ENCODE data around the gene PGAM1. TPM values are rescaled to one million over a fixed set of nuclear protein-coding genes. Genes with fewer than 3 reads are reported as not detected.

Gene PGAM1
- total and polyA plus RNA-seq, 2 of the 4 experiments (the other 2 are of a cell fraction) = 686 to 841 TPM

DNA sequence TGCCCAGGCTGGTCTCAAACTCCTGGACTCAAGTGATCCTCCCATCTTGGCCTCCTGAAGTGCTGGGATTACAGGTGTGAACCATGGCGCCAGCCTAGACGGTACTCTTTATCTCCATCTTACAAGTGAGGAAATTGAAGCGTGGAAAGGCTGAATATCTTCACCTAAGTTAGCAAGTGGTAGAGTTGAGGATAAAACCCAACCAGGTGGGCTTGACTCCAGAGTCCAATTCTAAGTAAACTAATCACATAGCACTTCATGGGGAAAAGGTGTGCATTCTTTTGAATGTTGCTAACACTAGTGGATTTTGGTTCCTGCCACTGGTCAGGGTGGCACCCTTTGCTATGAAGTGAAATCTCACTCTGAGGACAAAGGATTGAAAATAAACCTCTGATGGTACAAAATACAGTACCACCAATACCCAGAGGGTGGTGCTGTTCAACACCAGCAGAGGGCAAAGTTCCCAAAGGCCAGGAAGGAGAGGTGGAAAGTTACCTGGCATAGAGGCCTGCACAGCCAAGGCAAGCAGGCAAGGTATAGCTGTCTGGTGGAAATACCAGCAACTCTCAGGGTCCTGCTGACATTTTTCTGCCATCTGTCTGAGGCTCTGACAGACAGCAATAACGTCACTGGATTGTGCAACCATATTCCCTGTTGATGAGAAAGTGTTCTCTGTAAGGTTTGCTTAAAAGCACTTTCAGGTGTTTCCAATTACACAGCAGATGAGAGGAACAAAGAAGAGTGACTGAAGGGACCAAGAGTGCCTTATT, 37.6 kb downstream of the PGAM1 start:
- no peak overlapping the region for H2BK15ac ChIP-seq (ENCODE audit: low read depth, low read length)

More for the DNA sequence above, 37.6 kb downstream of the PGAM1 start:
- H2AK9ac ChIP-seq (replicated peaks; ENCODE audit: low read depth, low read length, poor library complexity) = peak overlapping the region; percentile 83
- no peaks in the 10 kb centered on the region for H3K27me3 ChIP-seq (ENCODE audit: control insufficient read depth, insufficient read depth, low read length)
- no peak overlapping the region for H2AFZ ChIP-seq (replicated peaks; ENCODE audit: low read length, poor library complexity)
- in situ Hi-C loops (cut with MboI; ENCODE audit: low sequenced_read_pairs) (loop anchor here (5.0 kb wide), 1 partner anchor 89 kb away; no protein-coding TSS in a partner anchor), intact Hi-C loops (cut with micrococcal nuclease) (loop anchor here (1.0 to 2.0 kb wide), 4 partner anchors 90 to 268 kb away; no protein-coding TSS in a partner anchor), dilution Hi-C loops (cut with HindIII; ENCODE audit: low sequenced_read_pairs, unreplicated experiment) (no loop called here)
- no peak overlapping the region for H4K8ac ChIP-seq (ENCODE audit: low read depth in 2 of 2, low read length in 2 of 2)
- H3K27ac ChIP-seq (ENCODE audit: insufficient read depth, low read length) = no peak overlapping the region
- H3K4me1 ChIP-seq (ENCODE audit: control insufficient read depth, insufficient read depth, low read length) = peaks cover 9% of the 10 kb centered on the region
- peak; percentile 69 for DNase-seq
- H4K5ac ChIP-seq (ENCODE audit: low read depth, low read length) = no peak overlapping the region
- H4K91ac ChIP-seq (ENCODE audit: insufficient read depth, low read depth, low read length) = no peak overlapping the region
- H3K9me1 ChIP-seq (ENCODE audit: insufficient read depth, low read length) = no peaks in the 10 kb centered on the region
- no peak overlapping the region for H3K4me3 ChIP-seq (ENCODE audit: insufficient read depth, low read depth, low read length)
- ATAC-seq (ENCODE audit: low read depth) = peak; percentile 67
- H3K9ac ChIP-seq (ENCODE audit: low read depth, low read length) = no peak overlapping the region
- H2BK20ac ChIP-seq (ENCODE audit: low read depth, low read length) = no peak overlapping the region
- no peak overlapping the region for H2AK5ac ChIP-seq (ENCODE audit: low read depth, low read length)
- WGBS, 2 experiments (ENCODE audit: extremely low coverage in 2 of 2, insufficient read length in 1 of 2) = no CpG with 5 or more reads among the region's 4 CpGs
- peaks cover 12 to 22% of the 10 kb centered on the region in 2 experiments; a peak in 3 of 4 replicates for H3K79me1 ChIP-seq (ENCODE audit: low read depth in 1 of 2, low read length in 2 of 2)
- no TSS peak for BruUV-seq (replicated peaks)
- H3K18ac ChIP-seq (ENCODE audit: low read depth, low read length) = no peak overlapping the region
- no peak overlapping the region for H3K23ac ChIP-seq (ENCODE audit: low read depth, low read length)
- H3K4me2 ChIP-seq (ENCODE audit: low read depth, low read length) = no peak overlapping the region
- H3K9me3 ChIP-seq (ENCODE audit: control insufficient read depth, insufficient read depth, low read length) = no peaks in the 10 kb centered on the region
- H2BK120ac ChIP-seq (ENCODE audit: low read depth, low read length) = no peak overlapping the region
- peaks cover 11% of the 10 kb centered on the region; the same call in 1 of the 2 replicates for H4K20me1 ChIP-seq (ENCODE audit: insufficient read depth, low read length)
- H3K14ac ChIP-seq (replicated peaks; ENCODE audit: low read depth, low read length) = no peak overlapping the region
- peaks cover 79% of the 10 kb centered on the region for H3K36me3 ChIP-seq (ENCODE audit: control insufficient read depth, insufficient read depth, low read length)
- no peak overlapping the region for H3K56ac ChIP-seq (ENCODE audit: extremely low read depth, insufficient read depth, low read length)
- ChIA-PET CTCF (interaction anchor here (0.5 to 1.6 kb wide), 3 partner anchors 13 to 189 kb away, joined by 3 to 8 read pairs (median 4); no protein-coding TSS in a partner anchor), POLR2A (ENCODE audit: unreplicated experiment) (no interaction called here)
- H3K4ac ChIP-seq (ENCODE audit: low read depth, low read length) = no peak overlapping the region
- TF ChIP-seq CEBPB (IDR thresholded peaks at IDR 0.05; ENCODE audit: low read depth, low read length) = peak; percentile 93
- TF ChIP-seq, protein P1, sequence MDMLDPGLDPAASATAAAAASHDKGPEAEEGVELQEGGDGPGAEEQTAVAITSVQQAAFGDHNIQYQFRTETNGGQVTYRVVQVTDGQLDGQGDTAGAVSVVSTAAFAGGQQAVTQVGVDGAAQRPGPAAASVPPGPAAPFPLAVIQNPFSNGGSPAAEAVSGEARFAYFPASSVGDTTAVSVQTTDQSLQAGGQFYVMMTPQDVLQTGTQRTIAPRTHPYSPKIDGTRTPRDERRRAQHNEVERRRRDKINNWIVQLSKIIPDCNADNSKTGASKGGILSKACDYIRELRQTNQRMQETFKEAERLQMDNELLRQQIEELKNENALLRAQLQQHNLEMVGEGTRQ (IDR thresholded peaks at IDR 0.05; ENCODE audit: low read depth, low read length) = no peak
- TF ChIP-seq, protein P2, sequence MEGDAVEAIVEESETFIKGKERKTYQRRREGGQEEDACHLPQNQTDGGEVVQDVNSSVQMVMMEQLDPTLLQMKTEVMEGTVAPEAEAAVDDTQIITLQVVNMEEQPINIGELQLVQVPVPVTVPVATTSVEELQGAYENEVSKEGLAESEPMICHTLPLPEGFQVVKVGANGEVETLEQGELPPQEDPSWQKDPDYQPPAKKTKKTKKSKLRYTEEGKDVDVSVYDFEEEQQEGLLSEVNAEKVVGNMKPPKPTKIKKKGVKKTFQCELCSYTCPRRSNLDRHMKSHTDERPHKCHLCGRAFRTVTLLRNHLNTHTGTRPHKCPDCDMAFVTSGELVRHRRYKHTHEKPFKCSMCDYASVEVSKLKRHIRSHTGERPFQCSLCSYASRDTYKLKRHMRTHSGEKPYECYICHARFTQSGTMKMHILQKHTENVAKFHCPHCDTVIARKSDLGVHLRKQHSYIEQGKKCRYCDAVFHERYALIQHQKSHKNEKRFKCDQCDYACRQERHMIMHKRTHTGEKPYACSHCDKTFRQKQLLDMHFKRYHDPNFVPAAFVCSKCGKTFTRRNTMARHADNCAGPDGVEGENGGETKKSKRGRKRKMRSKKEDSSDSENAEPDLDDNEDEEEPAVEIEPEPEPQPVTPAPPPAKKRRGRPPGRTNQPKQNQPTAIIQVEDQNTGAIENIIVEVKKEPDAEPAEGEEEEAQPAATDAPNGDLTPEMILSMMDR (conservative IDR thresholded peaks at IDR 0.05; ENCODE audit: low read depth, low read length) = peak; percentile 83
- TF ChIP-seq SMC3 (IDR thresholded peaks at IDR 0.05; ENCODE audit: low read depth, low read length) = peak; percentile 83
- TF ChIP-seq RAD21 (IDR thresholded peaks at IDR 0.05; ENCODE audit: low read length) = peak; percentile 77
- TF ChIP-seq MXI1 (IDR thresholded peaks at IDR 0.05; ENCODE audit: borderline replicate concordance, low read depth, low read length) = no peak
- H2BK5ac ChIP-seq (ENCODE audit: low read depth, low read length, poor library complexity, severe bottlenecking) = no peak overlapping the region
